ENCODE data around the gene RNU7-1. TPM values are rescaled to one million over a fixed set of nuclear protein-coding genes. Genes with fewer than 3 reads are reported as not detected.
A peak's percentile ranks its signal among the peaks of the same experiment; 100 is the strongest.

Gene RNU7-1
- total and polyA plus RNA-seq, 9 of the 15 experiments (the other 6 are each of a cell fraction or from before 2014, with no cell fraction given), result not detected

- TF ChIP-seq ID3 (CRISPR knock-in tag; IDR thresholded peaks at IDR 0.05) (no peak), ID3 (tag; IDR thresholded peaks at IDR 0.05) (no peak), SMAD4 (CRISPR knock-in tag; conservative IDR thresholded peaks at IDR 0.05) (0 out of 2 replicates have a peak, but pooled peaks have one; percentile 57), RFX5 (IDR thresholded peaks at IDR 0.05; ENCODE audit: low read depth, low read length) (no peak), COPS2 (conservative IDR thresholded peaks at IDR 0.05) (no peak), TCF3 (CRISPR knock-in tag; IDR thresholded peaks at IDR 0.05) (peak; percentile 86), HNRNPK (IDR thresholded peaks at IDR 0.05; ENCODE audit: low read depth, low read length, poor library complexity, severe bottlenecking) (no peak), ADNP (tag; IDR thresholded peaks at IDR 0.05) (no peak), SOX6 (IDR thresholded peaks at IDR 0.05) (peak; percentile 86), MTA3 (IDR thresholded peaks at IDR 0.05; ENCODE audit: borderline replicate concordance) (peak; percentile 41; the same call in 1 of the 2 replicates), NR2C2 (CRISPR knock-in tag; IDR thresholded peaks at IDR 0.05) (no peak), NR2C2 (tag; IDR thresholded peaks at IDR 0.05) (no peak), SNAPC5 (CRISPR knock-in tag; IDR thresholded peaks at IDR 0.05) (no peak), TBP (optimal IDR thresholded peaks at IDR 0.05; ENCODE audit: low read depth, low read length) (no peak), RBFOX2 (IDR thresholded peaks at IDR 0.05; ENCODE audit: low read depth, low read length) (peak; percentile 73), ZC3H11A (IDR thresholded peaks at IDR 0.05; ENCODE audit: low read depth, low read length) (no peak), CC2D1A (IDR thresholded peaks at IDR 0.05) (no peak), LEF1 (IDR thresholded peaks at IDR 0.05) (0 out of 2 replicates have a peak, but pooled peaks have one; percentile 30), POLR2G (IDR thresholded peaks at IDR 0.05; ENCODE audit: low read depth, low read length) (peak; percentile 61; the same call in 1 of the 2 replicates), PURB (CRISPR knock-in tag; IDR thresholded peaks at IDR 0.05; ENCODE audit: low read depth) (no peak), KAT7 (CRISPR knock-in tag; IDR thresholded peaks at IDR 0.05; ENCODE audit: borderline replicate concordance) (no peak), CHAMP1 (IDR thresholded peaks at IDR 0.05) (no peak), IRF2 (CRISPR knock-in tag; IDR thresholded peaks at IDR 0.05) (no peak), TARDBP (IDR thresholded peaks at IDR 0.05) (peak; percentile 32; the same call in 1 of the 2 replicates), ELK3 (CRISPR knock-in tag; IDR thresholded peaks at IDR 0.05) (no peak), TCF7 (IDR thresholded peaks at IDR 0.05; ENCODE audit: borderline replicate concordance) (no peak), NCOA1 (IDR thresholded peaks at IDR 0.05; ENCODE audit: low read depth) (peak; percentile 57; the same call in 1 of the 2 replicates)
These were observed 21.0 kb downstream of the RNU7-1 start (continued) for GRCh38 chr12:6964605-6965025.

Data from K562 (cell line).